Stimulated activated CD8-positive, alpha-beta memory T cell treated with anti-CD3 and anti-CD28 coated beads, Interleukin-4, amount 100 ng/mL, for 48 hours (primary cell): ENCODE results near the gene CLCF1.
A peak's percentile ranks its signal among the peaks of the same experiment; 100 is the strongest.

Experiments
- DNase-seq: peaks from one replicate; pipeline ENCODE4 v3.0.0-alpha.2; 2020

The CLCF1 gene

DNA sequence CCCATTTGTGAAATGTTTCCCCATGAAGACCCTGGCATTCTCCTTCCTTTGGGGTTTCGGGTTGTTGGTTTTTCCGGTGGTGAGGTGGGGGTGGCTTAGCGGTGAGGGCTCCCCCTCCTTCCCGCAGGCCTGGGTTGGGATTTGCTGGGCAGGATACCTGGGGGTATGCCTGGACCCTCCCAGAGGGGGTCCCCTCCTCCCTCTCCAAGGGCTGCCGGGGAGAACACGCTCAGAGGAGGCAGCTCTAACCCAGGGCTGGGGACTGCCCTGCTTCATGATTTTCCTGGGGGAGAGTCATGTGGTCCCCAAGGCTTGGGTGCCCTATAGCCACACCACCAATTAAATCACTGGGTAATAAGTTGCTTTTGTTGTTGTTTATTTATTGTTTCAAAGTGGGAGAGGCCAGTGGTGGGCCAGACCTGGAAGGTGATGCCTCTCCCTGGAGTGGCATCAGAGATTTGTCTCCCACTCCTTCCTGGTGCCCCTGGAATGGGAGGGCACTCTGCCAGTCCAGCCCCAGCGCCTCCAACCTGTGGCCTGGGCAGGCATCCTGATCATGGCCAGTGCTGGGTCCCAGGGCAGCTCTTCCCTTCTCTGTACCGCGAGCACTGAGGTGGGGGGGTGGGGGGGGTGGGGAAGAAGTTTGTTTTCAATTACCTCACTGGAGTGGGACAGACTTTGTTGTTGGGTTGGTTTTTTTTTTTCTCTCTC lies 1.3 kb upstream of the CLCF1 start:
- DNase-seq, result no peak

GRCh38 chr11:67373648-67374570 lies 511 bp upstream of the CLCF1 start:
- DNase-seq, result peak; percentile 65

- no peak for DNase-seq
These were observed 941 bp downstream of the CLCF1 start for GRCh38 chr11:67372321-67372992.

GRCh38 chr11:67371911-67372320 lies 1.5 kb downstream of the CLCF1 start:
- no peak for DNase-seq

GRCh38 chr11:67371189-67371910 lies 2.0 kb downstream of the CLCF1 start:
- no peak for DNase-seq

- no peak for DNase-seq
These were observed 2.9 kb downstream of the CLCF1 start for GRCh38 chr11:67370351-67371076.

- no peak for DNase-seq
These were observed 3.6 kb downstream of the CLCF1 start for GRCh38 chr11:67369801-67370284.

DNA sequence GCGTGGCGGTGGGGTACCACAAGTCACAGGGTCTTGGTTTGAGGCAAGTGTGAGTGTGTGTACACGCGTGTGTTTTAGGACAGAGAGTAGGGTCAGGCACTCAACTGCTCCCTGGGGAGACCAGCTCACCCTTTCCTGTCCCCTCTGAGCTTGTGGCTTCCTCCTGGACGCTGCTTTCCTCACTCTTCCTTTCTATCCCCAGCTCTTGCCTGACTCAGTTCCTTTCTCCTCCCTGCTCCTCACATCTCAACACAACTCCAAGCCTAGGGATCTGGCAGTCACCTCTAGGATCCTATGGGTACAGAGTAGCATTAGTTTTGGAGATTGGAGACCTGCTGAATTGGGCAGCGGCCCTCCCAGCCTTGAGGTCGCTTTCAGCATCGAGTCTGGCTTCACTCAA lies 4.1 kb downstream of the CLCF1 start:
- no peak for DNase-seq

GRCh38 chr11:67368621-67369020 lies 4.8 kb downstream of the CLCF1 start:
- DNase-seq, result peak; percentile 61

GRCh38 chr11:67367761-67368227 lies 5.6 kb downstream of the CLCF1 start:
- no peak for DNase-seq

GRCh38 chr11:67366961-67367760 lies 6.2 kb downstream of the CLCF1 start:
- no peak for DNase-seq

GRCh38 chr11:67366546-67366945 lies 6.9 kb downstream of the CLCF1 start:
- no peak for DNase-seq

DNA sequence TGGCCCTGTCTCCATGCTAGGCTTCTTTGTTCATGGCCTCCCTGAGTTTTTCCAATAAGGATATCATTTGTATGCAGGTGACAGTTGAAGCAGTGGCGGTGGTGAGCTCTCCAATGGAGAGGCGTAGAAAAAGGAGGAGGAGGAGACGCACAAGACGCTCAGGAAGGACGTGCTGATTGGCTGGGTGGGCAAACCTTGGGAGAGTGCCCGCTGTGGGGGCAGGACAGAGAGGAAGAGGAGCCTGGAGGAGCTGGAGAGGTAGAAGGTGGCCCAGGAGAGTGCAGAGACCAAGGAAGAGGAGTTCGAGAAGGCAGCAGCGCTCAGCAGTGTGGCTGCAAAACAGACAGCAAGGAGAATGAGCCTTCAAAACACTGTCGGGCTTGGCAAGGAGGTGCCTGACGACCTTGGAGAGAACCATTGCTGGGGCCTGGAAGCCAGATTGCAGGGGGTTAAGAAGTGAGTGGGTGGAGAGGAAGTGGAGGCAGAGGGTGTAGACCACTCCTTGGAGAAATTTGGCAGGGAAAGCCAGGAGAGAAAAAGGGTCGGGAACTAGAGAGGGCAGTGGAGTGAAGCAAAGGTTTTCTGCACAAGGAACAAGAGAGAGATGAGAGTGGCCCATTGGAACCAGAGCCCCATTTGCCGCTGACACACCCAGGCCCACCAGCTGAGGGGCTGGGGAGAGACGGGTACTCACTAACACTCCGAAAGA lies 7.5 kb downstream of the CLCF1 start:
- DNase-seq, result no peak

- no peak for DNase-seq
These were observed 8.3 kb downstream of the CLCF1 start for GRCh38 chr11:67364783-67365722.

GRCh38 chr11:67364169-67364568 lies 9.2 kb downstream of the CLCF1 start:
- DNase-seq, result no peak

GRCh38 chr11:67357831-67358670 lies 15.3 kb downstream of the CLCF1 start:
- no peak for DNase-seq

- DNase-seq, result peak; percentile 79
These were observed 16.4 kb downstream of the CLCF1 start for GRCh38 chr11:67356864-67357561.
